Upper lobe of left lung (tissue), 4 donors: ENCODE measurements around the gene ATAD2B.

ENCODE experiments used
- CTCF ChIP-seq, 6 experiments: fragments of 450-650 bp in 4 of 6; fragments of 200-600 bp in 2 of 6; sonication (generic) in 2 of 6; IDR thresholded peaks; one replicate each; pipeline ENCODE4 v1.5.1; 2016 to 2019; ENCODE audit warnings: antibody characterized with exemption in 6 of 6
- POLR2AphosphoS5 ChIP-seq, 2 donors: sonication (generic); formaldehyde crosslinking; IDR thresholded peaks; one replicate each; pipeline ENCODE4 v1.5.1; 2017; ENCODE audit warnings: antibody characterized with exemption in 2 of 2

- TF ChIP-seq CTCF (IDR thresholded peaks at IDR 0.05) (no peak), POLR2AphosphoS5 (IDR thresholded peaks at IDR 0.05) (no peak)
Observed at GRCh38 chr2:23944527-23944926, 17.6 kb upstream of the ATAD2B start.
